ENCODE measurements around the gene MAST4. TPM values are rescaled to one million over a fixed set of nuclear protein-coding genes. Genes with fewer than 3 reads are reported as not detected.

The MAST4 gene
- 15.2 TPM for polyA plus RNA-seq (2013)

DNA sequence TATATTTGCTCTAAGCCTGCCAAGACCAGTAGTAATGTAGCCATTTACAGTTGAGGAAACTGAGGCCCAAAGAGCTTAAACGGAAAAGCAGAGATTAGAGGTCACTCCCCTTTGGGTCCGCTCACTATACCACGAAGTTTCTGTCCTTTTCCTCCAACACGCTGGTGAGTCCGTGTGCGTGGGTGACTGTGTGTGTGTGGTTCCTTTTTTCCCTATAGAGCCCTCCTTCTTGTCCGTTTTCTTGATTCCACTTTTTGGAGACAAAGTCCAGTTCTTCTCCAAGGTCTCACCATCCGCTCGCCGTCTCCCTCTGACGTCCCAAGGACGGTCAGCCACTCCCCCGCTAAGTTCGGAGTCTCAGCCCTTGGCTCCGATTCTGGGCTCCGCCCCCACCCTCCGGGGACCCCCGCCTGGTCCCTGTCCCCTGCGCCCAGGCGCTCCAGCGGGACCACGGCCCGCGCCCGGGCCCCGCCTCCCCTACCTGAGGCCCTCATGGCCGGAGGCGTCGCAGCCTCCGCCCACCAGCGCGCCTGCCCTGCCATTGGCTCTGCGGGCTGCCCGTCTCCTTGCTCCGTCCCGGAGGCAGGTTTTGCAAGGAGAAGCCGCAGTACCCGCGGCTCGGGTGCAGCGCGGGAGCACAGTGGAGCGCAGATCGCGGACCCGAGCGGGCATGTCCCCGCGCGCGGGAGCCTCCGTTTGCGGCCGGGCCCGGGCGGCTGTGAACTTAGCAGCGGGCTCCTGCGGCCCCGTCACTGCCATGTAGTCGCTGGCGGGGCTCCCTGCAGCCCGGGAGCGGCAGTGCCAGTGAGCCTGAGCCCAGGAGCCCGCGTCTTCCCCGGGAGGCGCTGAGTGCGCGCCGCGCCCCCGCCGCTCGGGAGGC is at the start of gene MAST4:
Gene MAST4, plus strand, starts transcription at position 638 of the 880 bp plus-strand sequence. CDS start 263 bp downstream, outside the sequence.
- DNase-seq: peak; percentile 85 to 91 (median 90)
- Histone ChIP-seq H3K27ac (ENCODE audit: insufficient read depth in 1 of 2, low read depth in 1 of 2, low read length in 2 of 2, poor library complexity in 1 of 2, severe bottlenecking in 2 of 2) (no peak within 1 kb of the TSS), H3K4me1 (ENCODE audit: control extremely low read depth in 1 of 4, control insufficient read depth in 4 of 4, insufficient read depth in 4 of 4, low read length in 3 of 4) (peaks cover 0 to 20% (median 17%) of the 10 kb centered on the region in 4 experiments), H3K4me3 (ENCODE audit: control insufficient read depth in 1 of 7, extremely low read depth in 1 of 7, insufficient read depth in 4 of 7, low read depth in 2 of 7, low read length in 6 of 7) (peak within 1 kb of the TSS; percentile 44 to 80 (median 77)), H3K9me3 (ENCODE audit: control extremely low read depth in 1 of 5, control insufficient read depth in 4 of 5, insufficient read depth in 2 of 5, low read depth in 1 of 5, low read length in 4 of 5) (no peaks in the 10 kb centered on the region), H3K36me3 (ENCODE audit: control insufficient read depth in 4 of 4, insufficient read depth in 4 of 4, low read length in 3 of 4) (no peaks in the 10 kb centered on the region), H3K27me3 (replicated peaks in 2 of 5; ENCODE audit: control insufficient read depth in 4 of 5, insufficient read depth in 5 of 5, low read length in 4 of 5) (peaks cover 6 to 64% (median 34%) of the 10 kb centered on the region in 5 experiments)
- WGBS (ENCODE audit: insufficient coverage): 0% methylated on average over 42 of the region's 74 CpGs
- POLR2A ChIA-PET: no interaction called here
- CTCF ChIA-PET: no interaction called here

DNA sequence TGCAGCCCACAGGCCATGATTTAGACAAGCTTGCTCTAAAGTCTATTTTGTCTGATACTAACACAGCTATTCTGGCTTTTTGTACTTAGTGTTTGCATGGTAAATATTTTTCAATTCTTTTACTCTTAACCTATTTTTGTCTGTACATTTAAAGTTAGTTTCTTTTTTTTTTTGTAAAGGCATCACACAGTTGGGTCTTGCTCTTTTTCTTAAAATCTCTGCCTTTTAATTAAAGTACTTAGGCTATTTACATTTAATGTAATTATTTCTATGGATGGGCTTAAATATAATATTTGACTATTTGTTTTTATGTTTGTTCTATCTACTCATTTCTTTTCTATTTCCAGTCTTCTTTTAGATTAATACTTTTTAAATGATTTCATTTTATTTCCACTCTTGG is 49.7 kb upstream of the MAST4 start:
- Histone ChIP-seq H3K9me3 (ENCODE audit: control extremely low read depth in 1 of 5, control insufficient read depth in 4 of 5, insufficient read depth in 2 of 5, low read depth in 1 of 5, low read length in 4 of 5) (peaks cover 3 to 5% (median 5%) of the 10 kb centered on the region in 5 experiments), H3K4me1 (ENCODE audit: control extremely low read depth in 1 of 4, control insufficient read depth in 4 of 4, insufficient read depth in 4 of 4, low read length in 3 of 4) (no peaks in the 10 kb centered on the region), H3K36me3 (ENCODE audit: control insufficient read depth in 4 of 4, insufficient read depth in 4 of 4, low read length in 3 of 4) (no peaks in the 10 kb centered on the region), H3K27me3 (replicated peaks in 2 of 5; ENCODE audit: control insufficient read depth in 4 of 5, insufficient read depth in 5 of 5, low read length in 4 of 5) (no peaks in the 10 kb centered on the region), H3K27ac (ENCODE audit: insufficient read depth in 1 of 2, low read depth in 1 of 2, low read length in 2 of 2, poor library complexity in 1 of 2, severe bottlenecking in 2 of 2) (no peak overlapping the region), H3K4me3 (ENCODE audit: control insufficient read depth in 1 of 7, extremely low read depth in 1 of 7, insufficient read depth in 4 of 7, low read depth in 2 of 7, low read length in 6 of 7) (no peak overlapping the region)
- CTCF ChIA-PET: no interaction called here
- DNase-seq: no peak
- POLR2A ChIA-PET: interaction anchor here (0.6 kb wide), 1 partner anchor 18 kb away, joined by 3 read pairs; no protein-coding TSS in a partner anchor

DNA sequence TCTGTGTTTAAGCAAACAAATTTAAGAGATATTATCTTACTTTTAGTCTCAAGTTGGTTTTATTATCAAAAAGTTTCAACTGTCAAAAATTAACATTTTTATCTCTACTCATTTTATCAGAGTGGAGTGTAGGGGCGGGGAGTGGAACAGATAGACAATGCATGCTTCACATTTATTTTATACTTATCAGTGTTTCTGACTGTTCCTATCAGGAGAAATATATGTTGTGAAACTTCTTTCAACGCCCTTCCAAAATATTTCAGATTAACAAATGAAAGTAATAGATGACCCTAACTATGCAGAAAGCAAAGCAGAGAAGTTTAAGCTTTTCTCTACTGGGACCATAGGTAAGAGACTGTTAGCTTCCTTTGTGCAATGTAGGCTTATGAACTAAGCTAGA is 44.9 kb upstream of the MAST4 start:
- H3K27me3 ChIP-seq (replicated peaks in 2 of 5; ENCODE audit: control insufficient read depth in 4 of 5, insufficient read depth in 5 of 5, low read length in 4 of 5): no peaks in the 10 kb centered on the region
- no CpG with 5 or more reads among the region's 2 CpGs for WGBS (ENCODE audit: insufficient coverage)
- POLR2A ChIA-PET: no interaction called here
- CTCF ChIA-PET: interaction anchor here (0.6 kb wide), 1 partner anchor 11 kb away, joined by 4 read pairs; no protein-coding TSS in a partner anchor
- no peak overlapping the region for H3K4me3 ChIP-seq (ENCODE audit: control insufficient read depth in 1 of 7, extremely low read depth in 1 of 7, insufficient read depth in 4 of 7, low read depth in 2 of 7, low read length in 6 of 7)
- H3K4me1 ChIP-seq (ENCODE audit: control extremely low read depth in 1 of 4, control insufficient read depth in 4 of 4, insufficient read depth in 4 of 4, low read length in 3 of 4): no peaks in the 10 kb centered on the region
- no peak for DNase-seq
- H3K36me3 ChIP-seq (ENCODE audit: control insufficient read depth in 4 of 4, insufficient read depth in 4 of 4, low read length in 3 of 4): no peaks in the 10 kb centered on the region
- no peak overlapping the region for H3K27ac ChIP-seq (ENCODE audit: insufficient read depth in 1 of 2, low read depth in 1 of 2, low read length in 2 of 2, poor library complexity in 1 of 2, severe bottlenecking in 2 of 2)
- peaks cover 3 to 11% (median 5%) of the 10 kb centered on the region in 5 experiments for H3K9me3 ChIP-seq (ENCODE audit: control extremely low read depth in 1 of 5, control insufficient read depth in 4 of 5, insufficient read depth in 2 of 5, low read depth in 1 of 5, low read length in 4 of 5)

DNA sequence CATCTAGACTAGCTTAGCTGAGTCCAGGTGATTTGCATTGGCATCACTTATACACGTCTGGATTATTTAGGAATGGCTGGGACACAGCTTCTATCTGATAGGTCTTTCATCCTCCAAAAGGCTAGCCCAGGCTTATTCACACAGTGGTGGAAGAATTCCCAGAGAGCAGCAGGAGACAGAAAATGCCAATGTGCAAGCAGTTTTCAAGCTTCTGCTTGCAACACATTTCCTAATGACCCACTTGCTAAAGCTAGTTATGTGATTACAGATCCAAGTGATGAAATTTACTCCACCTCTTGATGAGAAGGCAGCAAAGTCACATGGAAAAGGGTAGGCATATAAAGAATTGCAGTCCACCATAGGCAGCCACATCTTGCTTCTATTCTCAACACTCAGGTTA is 44.2 kb upstream of the MAST4 start:
- Histone ChIP-seq H3K27me3 (replicated peaks in 2 of 5; ENCODE audit: control insufficient read depth in 4 of 5, insufficient read depth in 5 of 5, low read length in 4 of 5) (no peaks in the 10 kb centered on the region), H3K36me3 (ENCODE audit: control insufficient read depth in 4 of 4, insufficient read depth in 4 of 4, low read length in 3 of 4) (no peaks in the 10 kb centered on the region), H3K9me3 (ENCODE audit: control extremely low read depth in 1 of 5, control insufficient read depth in 4 of 5, insufficient read depth in 2 of 5, low read depth in 1 of 5, low read length in 4 of 5) (peaks cover 2 to 9% (median 5%) of the 10 kb centered on the region in 5 experiments), H3K4me1 (ENCODE audit: control extremely low read depth in 1 of 4, control insufficient read depth in 4 of 4, insufficient read depth in 4 of 4, low read length in 3 of 4) (no peaks in the 10 kb centered on the region), H3K4me3 (ENCODE audit: control insufficient read depth in 1 of 7, extremely low read depth in 1 of 7, insufficient read depth in 4 of 7, low read depth in 2 of 7, low read length in 6 of 7) (no peak overlapping the region), H3K27ac (ENCODE audit: insufficient read depth in 1 of 2, low read depth in 1 of 2, low read length in 2 of 2, poor library complexity in 1 of 2, severe bottlenecking in 2 of 2) (no peak overlapping the region)
- CTCF ChIA-PET: interaction anchor here (0.6 kb wide), 1 partner anchor 12 kb away, joined by 4 read pairs; no protein-coding TSS in a partner anchor
- POLR2A ChIA-PET: no interaction called here
- no peak for DNase-seq
- WGBS (ENCODE audit: insufficient coverage): 100% methylated on average over 1 of the region's 1 CpG

DNA sequence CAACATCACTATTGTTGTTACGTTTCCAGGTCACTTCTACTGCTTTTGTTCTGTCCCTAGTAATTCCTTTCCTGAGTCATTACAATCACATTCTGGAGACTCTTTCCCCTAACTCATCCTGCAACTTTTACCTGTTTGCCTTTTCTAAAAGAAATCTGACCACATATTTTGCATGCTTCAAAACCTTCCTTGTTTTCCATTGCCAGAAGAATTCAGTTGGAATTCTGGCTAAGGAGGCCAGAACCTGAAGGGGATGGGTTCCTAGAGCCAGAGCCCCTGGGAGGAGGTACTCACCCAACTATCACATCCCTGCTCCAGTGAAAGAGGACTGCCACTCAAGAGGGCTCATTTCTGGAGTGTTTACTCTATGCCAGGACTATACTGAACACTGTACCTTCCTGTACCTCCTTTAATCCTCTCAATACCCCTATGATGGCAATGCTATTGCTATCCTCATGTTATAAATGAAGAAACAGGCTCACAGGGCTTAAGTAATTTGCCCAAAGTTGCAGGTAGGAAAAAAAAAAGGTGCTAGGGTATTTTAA is 42.8 kb upstream of the MAST4 start:
- H3K27me3 ChIP-seq (replicated peaks in 2 of 5; ENCODE audit: control insufficient read depth in 4 of 5, insufficient read depth in 5 of 5, low read length in 4 of 5): no peaks in the 10 kb centered on the region
- DNase-seq: no peak
- H3K4me1 ChIP-seq (ENCODE audit: control extremely low read depth in 1 of 4, control insufficient read depth in 4 of 4, insufficient read depth in 4 of 4, low read length in 3 of 4): no peaks in the 10 kb centered on the region
- H3K4me3 ChIP-seq (ENCODE audit: control insufficient read depth in 1 of 7, extremely low read depth in 1 of 7, insufficient read depth in 4 of 7, low read depth in 2 of 7, low read length in 6 of 7): no peak overlapping the region
- WGBS (ENCODE audit: insufficient coverage): 100% methylated on average over 1 of the region's 1 CpG
- CTCF ChIA-PET: no interaction called here
- POLR2A ChIA-PET: no interaction called here
- H3K9me3 ChIP-seq (ENCODE audit: control extremely low read depth in 1 of 5, control insufficient read depth in 4 of 5, insufficient read depth in 2 of 5, low read depth in 1 of 5, low read length in 4 of 5): peaks cover 0 to 7% (median 5%) of the 10 kb centered on the region in 5 experiments
- H3K36me3 ChIP-seq (ENCODE audit: control insufficient read depth in 4 of 4, insufficient read depth in 4 of 4, low read length in 3 of 4): no peaks in the 10 kb centered on the region
- no peak overlapping the region for H3K27ac ChIP-seq (ENCODE audit: insufficient read depth in 1 of 2, low read depth in 1 of 2, low read length in 2 of 2, poor library complexity in 1 of 2, severe bottlenecking in 2 of 2)

DNA sequence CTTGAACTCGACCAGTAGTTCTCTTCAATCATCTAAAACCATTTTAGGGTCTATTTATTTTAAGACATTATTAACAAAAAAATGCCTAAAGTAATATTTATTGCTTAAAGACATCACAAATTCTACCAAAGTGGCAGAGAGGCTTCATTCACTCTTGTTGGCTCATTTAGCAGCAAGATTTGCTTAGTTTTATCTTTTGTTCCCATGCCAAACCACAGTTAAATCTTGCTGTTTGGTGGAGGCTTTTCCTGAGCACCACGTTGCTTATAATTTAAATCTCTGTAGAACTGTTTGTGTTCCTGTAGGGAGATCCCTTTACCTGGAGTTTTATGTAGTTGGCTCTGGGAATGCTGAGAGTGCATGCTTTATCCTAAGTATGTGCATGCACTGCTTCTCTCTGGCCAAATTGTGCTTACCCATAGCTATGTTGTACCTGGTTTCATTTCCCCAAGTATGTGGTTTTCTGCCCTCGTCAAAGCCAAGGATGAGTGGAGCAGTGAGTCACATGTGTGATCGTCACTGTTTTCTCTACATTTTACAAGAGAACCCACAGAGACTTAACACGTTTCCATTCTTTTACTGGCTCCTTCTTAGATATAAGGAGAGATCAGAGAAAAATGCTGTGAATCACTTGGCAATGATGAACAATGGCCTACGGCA is 42.1 kb upstream of the MAST4 start:
- peak; percentile 20 to 56 (median 33) for DNase-seq

DNA sequence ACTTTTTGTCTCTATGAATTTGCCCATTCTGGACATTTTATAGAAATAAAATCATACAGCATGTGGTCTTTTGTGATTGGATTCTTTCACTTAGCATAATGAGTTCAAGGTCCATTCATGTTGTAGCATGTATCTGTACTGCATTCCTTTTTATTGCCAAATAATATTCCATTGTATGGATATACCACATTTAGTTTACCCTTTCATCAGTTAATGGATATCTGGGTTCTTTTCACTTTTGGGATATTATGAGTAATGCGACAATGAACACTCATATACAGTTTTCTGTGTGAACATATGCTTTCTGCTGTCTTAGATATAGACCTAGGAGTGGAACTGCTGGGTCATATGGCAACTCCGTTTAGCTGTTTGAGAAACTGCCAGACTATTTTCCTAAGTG is 41.3 kb upstream of the MAST4 start:
- 100% methylated on average over 2 of the region's 2 CpGs for WGBS (ENCODE audit: insufficient coverage)
- no peak overlapping the region for H3K27ac ChIP-seq (ENCODE audit: insufficient read depth in 1 of 2, low read depth in 1 of 2, low read length in 2 of 2, poor library complexity in 1 of 2, severe bottlenecking in 2 of 2)
- H3K36me3 ChIP-seq (ENCODE audit: control insufficient read depth in 4 of 4, insufficient read depth in 4 of 4, low read length in 3 of 4): no peaks in the 10 kb centered on the region
- CTCF ChIA-PET: no interaction called here
- POLR2A ChIA-PET: no interaction called here
- DNase-seq: no peak
- H3K4me3 ChIP-seq (ENCODE audit: control insufficient read depth in 1 of 7, extremely low read depth in 1 of 7, insufficient read depth in 4 of 7, low read depth in 2 of 7, low read length in 6 of 7): no peak overlapping the region
- no peaks in the 10 kb centered on the region for H3K4me1 ChIP-seq (ENCODE audit: control extremely low read depth in 1 of 4, control insufficient read depth in 4 of 4, insufficient read depth in 4 of 4, low read length in 3 of 4)
- H3K27me3 ChIP-seq (replicated peaks in 2 of 5; ENCODE audit: control insufficient read depth in 4 of 5, insufficient read depth in 5 of 5, low read length in 4 of 5): no peaks in the 10 kb centered on the region
- H3K9me3 ChIP-seq (ENCODE audit: control extremely low read depth in 1 of 5, control insufficient read depth in 4 of 5, insufficient read depth in 2 of 5, low read depth in 1 of 5, low read length in 4 of 5): peaks cover 0 to 7% (median 0%) of the 10 kb centered on the region in 5 experiments

More for the DNA sequence above, 42.1 kb upstream of the MAST4 start:
- Histone ChIP-seq H3K27ac (ENCODE audit: insufficient read depth in 1 of 2, low read depth in 1 of 2, low read length in 2 of 2, poor library complexity in 1 of 2, severe bottlenecking in 2 of 2) (no peak overlapping the region), H3K4me3 (ENCODE audit: control insufficient read depth in 1 of 7, extremely low read depth in 1 of 7, insufficient read depth in 4 of 7, low read depth in 2 of 7, low read length in 6 of 7) (no peak overlapping the region), H3K4me1 (ENCODE audit: control extremely low read depth in 1 of 4, control insufficient read depth in 4 of 4, insufficient read depth in 4 of 4, low read length in 3 of 4) (no peaks in the 10 kb centered on the region), H3K9me3 (ENCODE audit: control extremely low read depth in 1 of 5, control insufficient read depth in 4 of 5, insufficient read depth in 2 of 5, low read depth in 1 of 5, low read length in 4 of 5) (peaks cover 0 to 7% (median 1%) of the 10 kb centered on the region in 5 experiments), H3K27me3 (replicated peaks in 2 of 5; ENCODE audit: control insufficient read depth in 4 of 5, insufficient read depth in 5 of 5, low read length in 4 of 5) (no peaks in the 10 kb centered on the region), H3K36me3 (ENCODE audit: control insufficient read depth in 4 of 4, insufficient read depth in 4 of 4, low read length in 3 of 4) (no peaks in the 10 kb centered on the region)
- CTCF ChIA-PET: no interaction called here
- 29% methylated on average over 3 of the region's 6 CpGs for WGBS (ENCODE audit: insufficient coverage)
- POLR2A ChIA-PET: no interaction called here
